Erythroblast (primary cell): ENCODE data around the gene OMP.

Experiments
- GATA1 ChIP-seq: IDR thresholded peaks from 2 replicates; pipeline ENCODE4 v1.6.1; 2011; ENCODE audit warnings: low read depth, mild to moderate bottlenecking, control low read depth, low read length, moderate library complexity
- POLR2A ChIP-seq: IDR thresholded peaks from 2 replicates; pipeline ENCODE4 v1.6.1; 2011; ENCODE audit warnings: mild to moderate bottlenecking, low read length

DNA sequence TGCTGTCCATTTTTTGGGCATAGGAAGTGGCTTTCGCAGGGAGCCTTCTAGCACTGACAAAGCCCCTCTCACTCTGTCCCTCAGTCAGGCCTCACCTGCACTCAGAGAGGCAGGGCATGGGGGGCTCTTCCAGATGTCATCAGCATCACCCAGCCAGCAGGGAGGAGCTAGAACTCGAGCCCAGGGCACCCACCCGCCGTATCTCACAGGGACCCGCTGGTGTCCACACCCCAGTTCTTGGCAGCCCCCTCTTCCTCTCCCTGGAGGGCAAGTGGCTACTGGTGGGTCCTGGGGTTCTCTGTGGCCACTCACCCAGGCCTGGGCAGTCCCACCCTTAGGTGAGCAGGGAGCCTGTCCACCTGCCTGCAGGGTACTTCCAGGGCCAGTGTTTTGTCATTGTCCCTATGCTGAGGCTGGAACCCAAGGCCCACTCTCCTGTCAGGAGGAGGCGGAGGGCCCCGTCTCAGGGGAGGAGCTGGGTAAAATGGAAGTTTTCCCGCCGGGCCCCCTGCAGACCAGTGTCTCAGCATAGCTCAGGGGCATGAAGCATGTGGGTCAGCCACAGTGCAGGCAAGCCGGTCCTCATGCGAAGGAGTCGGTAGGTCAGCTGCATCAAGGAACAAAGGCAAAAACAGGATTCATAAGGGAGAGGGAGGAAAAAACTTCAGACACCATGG is 47.2 kb downstream of the OMP start:
- TF ChIP-seq POLR2A (no peak), GATA1 (no peak)
